A673 (cell line): ENCODE results near the gene CCDC57. TPM values are rescaled to one million over a fixed set of nuclear protein-coding genes. Genes with fewer than 3 reads are reported as not detected.
A peak's percentile ranks its signal among the peaks of the same experiment; 100 is the strongest.

ENCODE experiments used
- BruUV-seq: library from RNA; stranded (reverse); fragments of 400-500 nt; replicated peaks from 2 replicates; lab custom pipeline; 2021; lab: Mats Ljungman, UMichigan
- CTCF ChIA-PET: fragments of 300-600 bp; sonication (Branson Sonifier 250); formaldehyde crosslinking; loops from one replicate; lab custom pipeline; 2022; ENCODE audit warnings: antibody characterized with exemption; lab: Charles Lee
- POLR2A ChIA-PET: fragments of 300-600 bp; sonication (Branson Sonifier 250); formaldehyde crosslinking; loops from one replicate; lab custom pipeline; 2022; ENCODE audit warnings: antibody characterized with exemption; ENCODE audit not compliant: low non-redundant PET; lab: Charles Lee
- DNase-seq: peaks from one replicate; pipeline ENCODE4 v3.0.0-alpha.2; 2015; ENCODE audit warnings: low spot score
- H3K27ac ChIP-seq: fragments of 200-600 bp; sonication (generic); 2 replicates; pipeline ENCODE4 v1.5.1; 2016; ENCODE audit warnings: mixed run types, low read depth, mild to moderate bottlenecking, mixed read lengths, antibody characterized with exemption, low read length; ENCODE audit not compliant: poor library complexity, severe bottlenecking
- H3K27me3 ChIP-seq: fragments of 200-600 bp; sonication (generic); replicated peaks from 2 replicates; pipeline ENCODE4 v1.6.1; 2017; ENCODE audit warnings: mixed run types, low read depth, mild to moderate bottlenecking, mixed read lengths, antibody characterized with exemption, low read length; ENCODE audit not compliant: insufficient read depth, poor library complexity
- H3K36me3 ChIP-seq: fragments of 200-600 bp; sonication (generic); 2 replicates; pipeline ENCODE4 v1.6.1; 2016; ENCODE audit warnings: mixed run types, mild to moderate bottlenecking, mixed read lengths, antibody characterized with exemption, low read length; ENCODE audit not compliant: insufficient read depth, poor library complexity, severe bottlenecking
- H3K4me1 ChIP-seq: fragments of 200-600 bp; sonication (generic); 2 replicates; pipeline ENCODE4 v1.6.1; 2017; ENCODE audit warnings: mixed run types, mild to moderate bottlenecking, mixed read lengths, antibody characterized with exemption, low read length; ENCODE audit not compliant: insufficient read depth, poor library complexity, severe bottlenecking
- H3K4me3 ChIP-seq: fragments of 200-600 bp; sonication (generic); 2 replicates; pipeline ENCODE4 v1.5.1; 2016; ENCODE audit warnings: low read depth, mixed run types, mild to moderate bottlenecking, mixed read lengths, low read length; ENCODE audit not compliant: poor library complexity, severe bottlenecking
- H3K9me3 ChIP-seq: fragments of 200-600 bp; sonication (generic); 2 replicates; pipeline ENCODE4 v1.6.1; 2016; ENCODE audit warnings: mixed run types, low read depth, mild to moderate bottlenecking, mixed read lengths, antibody characterized with exemption, low read length; ENCODE audit not compliant: poor library complexity, severe bottlenecking
- CTCF ChIP-seq: fragments of 300-800, 200-600 bp; sonication (generic); conservative IDR thresholded peaks from 2 replicates; pipeline ENCODE4 v1.5.1; 2017; ENCODE audit warnings: low read depth, mild to moderate bottlenecking, antibody characterized with exemption, low read length, moderate library complexity, mixed read lengths
- EZH2 ChIP-seq: fragments of 200-600 bp; sonication (generic); IDR thresholded peaks from 2 replicates; pipeline ENCODE4 v1.6.1; 2017; ENCODE audit warnings: borderline replicate concordance, low read depth, mild to moderate bottlenecking, mixed read lengths, antibody characterized with exemption, low read length; ENCODE audit not compliant: poor library complexity, severe bottlenecking
- intact Hi-C: fragments of 100-400 bp; cut with micrococcal nuclease; formaldehyde crosslinking; loops from one replicate; pipeline ENCODE4 v1.10.0; 2022; ENCODE audit not compliant: unreplicated experiment
- total RNA-seq: library from RNA; stranded (reverse); gene quantifications from 2 replicates; pipeline ENCODE4 v1.2.3, GENCODE V29; 2021

CCDC57 gene
- total RNA-seq, 1 experiment from 2014 or later = 43.6 TPM

DNA sequence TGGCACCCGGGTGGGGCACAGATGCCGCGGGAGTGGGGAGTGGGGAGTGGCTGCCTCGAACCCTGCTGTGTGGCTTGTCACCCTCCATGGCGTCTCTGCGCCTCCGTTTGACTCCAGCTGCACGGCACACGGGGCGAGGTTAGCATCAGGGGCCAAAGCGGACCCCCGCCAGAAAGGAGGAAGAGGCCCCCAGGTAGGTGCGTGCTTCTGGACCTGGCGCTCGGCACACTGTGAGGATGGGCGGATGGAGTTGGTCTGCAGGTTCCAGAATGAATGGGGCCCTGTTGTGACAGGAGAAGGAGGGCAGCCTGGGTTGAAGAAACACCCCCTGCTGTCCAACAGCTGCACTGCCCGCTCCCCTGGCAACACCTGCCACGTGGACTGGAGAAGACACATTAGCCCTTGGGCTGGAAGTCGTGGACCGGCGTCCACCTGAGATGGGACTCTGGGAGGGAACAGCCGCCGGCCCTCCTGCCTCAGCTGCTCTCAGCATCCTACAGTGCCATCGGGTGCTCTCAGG lies 105.2 kb downstream of the CCDC57 start:
- H3K27me3 ChIP-seq = no peaks in the 10 kb centered on the region
- no peaks in the 10 kb centered on the region for H3K9me3 ChIP-seq
- ChIA-PET POLR2A (no interaction called here), CTCF (no interaction called here)
- intact Hi-C loops = no loop called here
- TF ChIP-seq EZH2 (no peak), CTCF (no peak)
- H3K4me3 ChIP-seq = no peak overlapping the region
- BruUV-seq = no TSS peak
- peaks cover 20% of the 10 kb centered on the region for H3K4me1 ChIP-seq
- DNase-seq = no peak
- no peaks in the 10 kb centered on the region for H3K36me3 ChIP-seq
- H3K27ac ChIP-seq = peak overlapping the region; percentile 80

DNA sequence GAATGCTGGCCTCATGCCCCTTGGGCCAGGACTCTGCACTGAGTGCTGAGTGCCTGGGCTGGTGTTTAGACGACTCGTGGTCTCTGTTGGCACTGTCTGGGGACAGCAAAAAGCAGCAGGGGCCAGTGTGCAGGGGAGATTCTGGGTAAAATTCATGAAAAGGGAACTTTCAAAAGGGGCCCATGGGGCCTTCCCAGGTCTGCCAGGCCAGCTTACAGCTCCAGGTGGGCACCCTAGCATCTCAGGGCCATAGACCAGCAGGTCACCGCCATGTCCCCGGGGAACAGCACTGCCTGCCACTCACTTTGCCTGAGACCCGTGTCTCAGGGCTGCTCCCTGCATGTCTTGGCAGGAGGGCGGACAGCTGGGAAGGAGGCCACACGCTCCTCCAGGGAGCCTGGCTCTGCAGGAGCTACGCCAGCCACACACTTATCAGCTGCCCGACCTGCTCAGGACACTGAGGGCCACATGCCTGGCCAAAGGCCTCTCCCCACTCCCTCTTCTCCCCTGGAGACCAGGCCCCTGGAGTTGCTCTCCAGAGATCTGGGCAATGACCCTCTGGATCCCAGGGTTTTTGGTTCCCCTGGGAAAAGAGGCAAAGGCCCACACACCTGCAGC lies 105.8 kb downstream of the CCDC57 start:
- intact Hi-C loops = no loop called here
- ChIA-PET POLR2A (no interaction called here), CTCF (no interaction called here)
- DNase-seq = no peak
- H3K4me3 ChIP-seq = no peak overlapping the region
- H3K27me3 ChIP-seq = no peaks in the 10 kb centered on the region
- no TSS peak for BruUV-seq
- H3K27ac ChIP-seq = peak overlapping the region; percentile 80
- H3K36me3 ChIP-seq = no peaks in the 10 kb centered on the region
- no peak for TF ChIP-seq CTCF
- TF ChIP-seq EZH2 = no peak
- H3K4me1 ChIP-seq = peaks cover 20% of the 10 kb centered on the region
- H3K9me3 ChIP-seq = no peaks in the 10 kb centered on the region

DNA sequence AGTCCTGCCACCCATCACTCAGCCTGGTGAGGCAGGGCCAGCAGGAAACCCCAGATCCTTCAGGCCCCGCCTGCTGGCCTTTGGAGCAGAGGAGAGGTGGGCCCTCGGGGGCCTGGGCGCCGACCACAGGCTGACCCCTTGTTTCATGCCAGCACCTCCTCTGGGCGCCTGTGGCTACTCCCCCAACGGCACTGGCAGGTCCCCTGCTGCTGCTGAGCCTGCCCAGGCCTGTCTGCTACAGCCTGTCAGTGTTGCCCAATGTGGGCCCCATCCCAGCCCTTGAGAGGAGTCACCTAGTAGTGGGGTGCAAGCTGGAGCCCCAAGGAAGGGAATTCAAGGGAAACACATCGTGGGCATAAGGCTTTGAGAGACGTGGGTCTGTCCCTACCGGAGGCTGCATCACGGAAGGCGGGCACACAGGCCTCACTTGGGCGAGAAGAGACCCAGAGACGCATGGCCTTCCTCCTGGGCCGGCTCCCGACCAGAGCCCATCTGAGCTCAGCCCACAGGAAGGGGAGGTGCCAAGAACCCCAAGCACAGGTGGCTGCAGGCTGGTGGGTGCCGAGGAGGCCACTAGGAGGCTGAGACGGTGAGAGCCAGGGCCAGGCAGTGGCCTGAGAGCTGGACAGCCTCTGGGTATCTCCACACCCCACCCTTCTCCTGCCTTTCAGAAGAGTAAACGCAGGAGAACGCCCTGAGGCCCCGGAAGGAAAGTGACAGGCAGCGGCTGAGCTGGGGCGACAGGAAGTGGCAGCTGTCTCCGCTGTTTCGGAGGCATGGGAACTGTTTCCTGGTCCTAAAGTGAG lies 106.6 kb downstream of the CCDC57 start:
- peak; percentile 64 for DNase-seq
- intact Hi-C loops = no loop called here
- no peak overlapping the region for H3K4me3 ChIP-seq
- H3K4me1 ChIP-seq = peaks cover 20% of the 10 kb centered on the region
- no peaks in the 10 kb centered on the region for H3K9me3 ChIP-seq
- ChIA-PET POLR2A (no interaction called here), CTCF (no interaction called here)
- no peaks in the 10 kb centered on the region for H3K27me3 ChIP-seq
- TF ChIP-seq EZH2 = no peak
- peak; percentile 46 for TF ChIP-seq CTCF
- H3K36me3 ChIP-seq = no peaks in the 10 kb centered on the region
- BruUV-seq = no TSS peak
- peak overlapping the region; percentile 80 for H3K27ac ChIP-seq
